ENCODE results near the gene LRP5.
A peak's percentile ranks its signal among the peaks of the same experiment; 100 is the strongest.

The LRP5 gene

GRCh38 chr11:68274306-68274705 lies 38.1 kb upstream of the LRP5 start:
- Histone ChIP-seq H3K4me3 (ENCODE audit: insufficient read depth, low read length, poor library complexity, severe bottlenecking) (no peak overlapping the region), H4K20me1 (ENCODE audit: low read depth, low read length) (no peaks in the 10 kb centered on the region), H3K27me3 (ENCODE audit: low read length) (no peaks in the 10 kb centered on the region), H3K27ac (ENCODE audit: low read depth, low read length) (peak overlapping the region; percentile 99), H3K36me3 (ENCODE audit: low read length) (no peaks in the 10 kb centered on the region), H3K9me3 (ENCODE audit: insufficient read depth, low read length) (peaks cover 4% of the 10 kb centered on the region; the same call in 1 of the 2 replicates), H2AFZ (ENCODE audit: low read depth, low read length, severe bottlenecking) (no peak overlapping the region), H3F3A (ENCODE audit: insufficient read depth) (peaks cover 24% of the 10 kb centered on the region), H3K4me2 (ENCODE audit: low read depth, low read length, poor library complexity, severe bottlenecking) (no peak overlapping the region), H3K9me2 (replicated peaks; ENCODE audit: insufficient read depth, low read length) (no peaks in the 10 kb centered on the region), H3K79me2 (ENCODE audit: insufficient read depth, low read length) (peaks cover 23% of the 10 kb centered on the region), H3K9ac (ENCODE audit: low read length) (no peak overlapping the region)
- TF ChIP-seq CTCF (IDR thresholded peaks at IDR 0.05; ENCODE audit: insufficient read depth, low read length, poor library complexity, severe bottlenecking) (no peak), EZH2phosphoT487 (conservative IDR thresholded peaks at IDR 0.05; ENCODE audit: low read length) (no peak)

- Histone ChIP-seq H2AFZ (ENCODE audit: low read depth, low read length, severe bottlenecking) (no peak overlapping the region), H4K20me1 (ENCODE audit: low read depth, low read length) (no peaks in the 10 kb centered on the region), H3F3A (ENCODE audit: insufficient read depth) (peaks cover 24% of the 10 kb centered on the region), H3K27me3 (ENCODE audit: low read length) (no peaks in the 10 kb centered on the region), H3K27ac (ENCODE audit: low read depth, low read length) (no peak overlapping the region), H3K9me3 (ENCODE audit: insufficient read depth, low read length) (peaks cover 4% of the 10 kb centered on the region; the same call in 1 of the 2 replicates), H3K79me2 (ENCODE audit: insufficient read depth, low read length) (peaks cover 8% of the 10 kb centered on the region; the same call in 1 of the 2 replicates), H3K36me3 (ENCODE audit: low read length) (no peaks in the 10 kb centered on the region), H3K9me2 (replicated peaks; ENCODE audit: insufficient read depth, low read length) (no peaks in the 10 kb centered on the region), H3K9ac (ENCODE audit: low read length) (no peak overlapping the region), H3K4me2 (ENCODE audit: low read depth, low read length, poor library complexity, severe bottlenecking) (no peak overlapping the region), H3K4me3 (ENCODE audit: insufficient read depth, low read length, poor library complexity, severe bottlenecking) (no peak overlapping the region)
- TF ChIP-seq CTCF (IDR thresholded peaks at IDR 0.05; ENCODE audit: insufficient read depth, low read length, poor library complexity, severe bottlenecking) = no peak
These were observed 36.5 kb upstream of the LRP5 start for GRCh38 chr11:68275721-68276507.

- H4K20me1 ChIP-seq (ENCODE audit: low read depth, low read length) = no peaks in the 10 kb centered on the region
- H3K27ac ChIP-seq (ENCODE audit: low read depth, low read length) = no peak overlapping the region
- H2AFZ ChIP-seq (ENCODE audit: low read depth, low read length, severe bottlenecking) = no peak overlapping the region
- H3K79me2 ChIP-seq (ENCODE audit: insufficient read depth, low read length) = no peaks in the 10 kb centered on the region
- no peaks in the 10 kb centered on the region for H3K27me3 ChIP-seq (ENCODE audit: low read length)
- peaks cover 4% of the 10 kb centered on the region; the same call in 1 of the 2 replicates for H3K9me3 ChIP-seq (ENCODE audit: insufficient read depth, low read length)
- no peaks in the 10 kb centered on the region for H3K36me3 ChIP-seq (ENCODE audit: low read length)
- H3K9ac ChIP-seq (ENCODE audit: low read length) = no peak overlapping the region
- no peak overlapping the region for H3K4me2 ChIP-seq (ENCODE audit: low read depth, low read length, poor library complexity, severe bottlenecking)
- H3F3A ChIP-seq (ENCODE audit: insufficient read depth) = peaks cover 24% of the 10 kb centered on the region
- no peak for TF ChIP-seq EZH2phosphoT487 (conservative IDR thresholded peaks at IDR 0.05; ENCODE audit: low read length)
- no peak for TF ChIP-seq CTCF (IDR thresholded peaks at IDR 0.05; ENCODE audit: insufficient read depth, low read length, poor library complexity, severe bottlenecking)
- no peak overlapping the region for H3K4me3 ChIP-seq (ENCODE audit: insufficient read depth, low read length, poor library complexity, severe bottlenecking)
- no peaks in the 10 kb centered on the region for H3K9me2 ChIP-seq (replicated peaks; ENCODE audit: insufficient read depth, low read length)
These were observed 35.5 kb upstream of the LRP5 start for GRCh38 chr11:68276861-68277260.
